ENCODE data around the gene ZNF574.

ZNF574 gene

GRCh38 chr19:42105368-42105767 is 29.4 kb downstream of the ZNF574 start:
- Histone ChIP-seq H3K4me1 (ENCODE audit: insufficient read depth, low read length, poor library complexity, severe bottlenecking) (no peaks in the 10 kb centered on the region), H3K4me3 (ENCODE audit: low read length, poor library complexity, severe bottlenecking) (no peak overlapping the region), H3K4me2 (ENCODE audit: low read depth, low read length, poor library complexity, severe bottlenecking) (no peak overlapping the region), H3K9me2 (replicated peaks; ENCODE audit: low read depth, low read length) (no peaks in the 10 kb centered on the region), H2AFZ (ENCODE audit: low read length) (no peak overlapping the region), H3F3A (ENCODE audit: low read depth) (no peaks in the 10 kb centered on the region), H3K36me3 (ENCODE audit: insufficient read depth, low read length) (no peaks in the 10 kb centered on the region), H3K9ac (ENCODE audit: low read depth, low read length, poor library complexity, severe bottlenecking) (no peak overlapping the region), H3K27me3 (ENCODE audit: insufficient read depth, low read length, poor library complexity, severe bottlenecking) (no peaks in the 10 kb centered on the region), H4K20me1 (ENCODE audit: insufficient read depth, low read length, poor library complexity, severe bottlenecking) (no peaks in the 10 kb centered on the region), H3K9me3 (ENCODE audit: insufficient read depth, low read depth, low read length) (no peaks in the 10 kb centered on the region), H3K79me2 (ENCODE audit: insufficient read depth, low read length) (no peaks in the 10 kb centered on the region)
- TF ChIP-seq EZH2phosphoT487 (IDR thresholded peaks at IDR 0.05; ENCODE audit: borderline replicate concordance): no peak
- TF ChIP-seq CTCF (conservative IDR thresholded peaks at IDR 0.05; ENCODE audit: low read length): no peak

DNA sequence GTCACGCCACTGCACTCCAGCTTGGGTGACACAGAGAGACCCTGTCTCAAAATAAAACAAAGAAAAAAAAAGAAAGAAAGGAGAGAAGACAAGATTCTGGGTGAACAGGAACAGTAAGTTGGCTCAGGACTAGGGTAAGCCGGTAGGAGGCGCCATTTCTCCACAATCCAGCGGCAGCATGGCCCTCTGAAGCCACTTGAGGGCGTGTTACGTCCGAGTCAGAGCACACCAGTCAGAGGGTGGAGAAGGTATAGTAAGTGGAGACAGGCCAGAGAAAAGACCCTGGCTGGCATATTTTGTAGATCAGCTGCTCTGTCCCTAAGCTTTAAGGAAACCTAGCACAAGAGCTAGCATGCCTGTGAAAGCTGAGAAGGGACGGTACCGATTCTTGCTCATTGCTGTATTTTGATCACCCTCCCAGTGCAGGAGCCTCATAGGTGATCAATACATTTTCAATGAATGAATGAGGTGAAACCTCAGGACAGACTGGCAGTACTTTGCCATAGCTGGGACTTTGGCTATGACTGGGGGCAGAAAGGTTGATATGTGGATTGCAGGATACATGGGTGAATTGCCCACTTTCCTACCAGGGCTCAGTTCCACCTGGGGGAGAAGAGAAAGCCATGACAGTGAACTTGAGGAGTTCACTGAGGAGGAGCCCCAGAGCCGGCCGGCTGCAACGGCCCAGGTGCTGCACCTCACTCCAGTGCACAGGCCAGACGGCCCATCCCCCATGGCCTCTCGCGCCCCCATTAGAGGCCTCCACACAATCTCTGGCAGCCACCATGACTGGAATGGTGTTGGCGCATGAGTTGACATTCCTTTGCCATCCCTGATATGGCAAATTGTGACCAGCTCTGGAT is 32.8 kb downstream of the ZNF574 start:
- H2AFZ ChIP-seq (ENCODE audit: low read length): no peak overlapping the region
- no peaks in the 10 kb centered on the region for H3F3A ChIP-seq (ENCODE audit: low read depth)
- H3K9me2 ChIP-seq (replicated peaks; ENCODE audit: low read depth, low read length): no peaks in the 10 kb centered on the region
- H3K4me3 ChIP-seq (ENCODE audit: low read length, poor library complexity, severe bottlenecking): no peak overlapping the region
- H3K9ac ChIP-seq (ENCODE audit: low read depth, low read length, poor library complexity, severe bottlenecking): peak overlapping the region; percentile 6
- no peaks in the 10 kb centered on the region for H3K36me3 ChIP-seq (ENCODE audit: insufficient read depth, low read length)
- TF ChIP-seq CTCF (conservative IDR thresholded peaks at IDR 0.05; ENCODE audit: low read length): peak; percentile 100
- TF ChIP-seq EZH2phosphoT487 (IDR thresholded peaks at IDR 0.05; ENCODE audit: borderline replicate concordance): no peak
- H4K20me1 ChIP-seq (ENCODE audit: insufficient read depth, low read length, poor library complexity, severe bottlenecking): no peaks in the 10 kb centered on the region
- peaks cover 4% of the 10 kb centered on the region for H3K4me1 ChIP-seq (ENCODE audit: insufficient read depth, low read length, poor library complexity, severe bottlenecking)
- no peaks in the 10 kb centered on the region for H3K79me2 ChIP-seq (ENCODE audit: insufficient read depth, low read length)
- no peaks in the 10 kb centered on the region for H3K27me3 ChIP-seq (ENCODE audit: insufficient read depth, low read length, poor library complexity, severe bottlenecking)
- no peak overlapping the region for H3K4me2 ChIP-seq (ENCODE audit: low read depth, low read length, poor library complexity, severe bottlenecking)
- H3K9me3 ChIP-seq (ENCODE audit: insufficient read depth, low read depth, low read length): no peaks in the 10 kb centered on the region

DNA sequence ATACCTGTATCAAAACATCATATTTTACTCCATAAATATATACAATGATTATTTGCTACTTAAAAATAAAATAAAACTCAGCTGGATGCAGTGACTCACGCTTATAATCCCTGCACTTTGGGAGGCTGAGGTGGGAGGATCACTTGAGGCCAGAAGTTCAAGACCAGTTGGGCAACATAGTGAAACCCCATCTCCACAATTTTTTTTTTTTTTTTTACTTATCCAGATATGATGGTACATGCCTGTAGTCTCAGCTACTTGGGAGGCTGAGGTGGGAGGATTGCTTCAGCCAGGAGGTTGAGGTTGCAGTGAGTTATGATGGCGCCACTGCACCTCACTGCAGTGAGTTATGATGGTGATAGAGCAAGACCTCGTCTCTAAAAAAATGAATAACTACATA is 33.9 kb downstream of the ZNF574 start:
- Histone ChIP-seq H3K4me1 (ENCODE audit: insufficient read depth, low read length, poor library complexity, severe bottlenecking) (peaks cover 9% of the 10 kb centered on the region), H3K9me2 (replicated peaks; ENCODE audit: low read depth, low read length) (no peaks in the 10 kb centered on the region), H3K4me2 (ENCODE audit: low read depth, low read length, poor library complexity, severe bottlenecking) (no peak overlapping the region), H3K79me2 (ENCODE audit: insufficient read depth, low read length) (no peaks in the 10 kb centered on the region), H3K4me3 (ENCODE audit: low read length, poor library complexity, severe bottlenecking) (no peak overlapping the region), H3K9ac (ENCODE audit: low read depth, low read length, poor library complexity, severe bottlenecking) (no peak overlapping the region), H3K36me3 (ENCODE audit: insufficient read depth, low read length) (no peaks in the 10 kb centered on the region), H3K9me3 (ENCODE audit: insufficient read depth, low read depth, low read length) (no peaks in the 10 kb centered on the region), H2AFZ (ENCODE audit: low read length) (no peak overlapping the region), H3F3A (ENCODE audit: low read depth) (no peaks in the 10 kb centered on the region), H4K20me1 (ENCODE audit: insufficient read depth, low read length, poor library complexity, severe bottlenecking) (no peaks in the 10 kb centered on the region), H3K27me3 (ENCODE audit: insufficient read depth, low read length, poor library complexity, severe bottlenecking) (no peaks in the 10 kb centered on the region)
- TF ChIP-seq CTCF (conservative IDR thresholded peaks at IDR 0.05; ENCODE audit: low read length) (no peak), EZH2phosphoT487 (IDR thresholded peaks at IDR 0.05; ENCODE audit: borderline replicate concordance) (no peak)

Measured in Loucy (cell line).